Epithelial cell of proximal tubule (primary cell): ENCODE measurements around the gene EDARADD. TPM values are rescaled to one million over a fixed set of nuclear protein-coding genes. Genes with fewer than 3 reads are reported as not detected.

ENCODE experiments used
- DNase-seq: peaks from one replicate; pipeline ENCODE4 v3.0.0-alpha.2; 2011; ENCODE audit warnings: low read depth
- H3K4me3 ChIP-seq: 2 replicates; pipeline ENCODE4 v1.5.1; 2011; ENCODE audit warnings: low read depth, mild to moderate bottlenecking, low read length
- CTCF ChIP-seq: conservative IDR thresholded peaks from 2 replicates; pipeline ENCODE4 v1.5.1; 2012; ENCODE audit warnings: low read depth, mild to moderate bottlenecking, low read length
- total RNA-seq: library from RNA; depleted of rRNA; stranded (reverse); fragments of >200 nt; gene quantifications from 2 replicates; pipeline ENCODE4 v1.2.3, GENCODE V29; 2015

EDARADD gene
- total RNA-seq, 1 donor from 2014 or later: 1.1 TPM

- TF ChIP-seq CTCF: no peak
- DNase-seq: no peak
- H3K4me3 ChIP-seq: no peak overlapping the region
Observed at GRCh38 chr1:236468625-236469024, 74.5 kb downstream of the EDARADD start.

- DNase-seq: no peak
- TF ChIP-seq CTCF: no peak
- no peak overlapping the region for H3K4me3 ChIP-seq
Observed at GRCh38 chr1:236469466-236469865, 75.4 kb downstream of the EDARADD start.

GRCh38 chr1:236471096-236471495 lies 77.0 kb downstream of the EDARADD start:
- H3K4me3 ChIP-seq: no peak overlapping the region
- no peak for TF ChIP-seq CTCF
- no peak for DNase-seq

GRCh38 chr1:236471653-236472052 lies 77.6 kb downstream of the EDARADD start:
- no peak for DNase-seq
- no peak for TF ChIP-seq CTCF

GRCh38 chr1:236472850-236473788 lies 79.0 kb downstream of the EDARADD start:
- no peak for TF ChIP-seq CTCF
- H3K4me3 ChIP-seq: no peak overlapping the region

More at GRCh38 chr1:236471653-236472052, 77.6 kb downstream of the EDARADD start:
- H3K4me3 ChIP-seq: no peak overlapping the region

GRCh38 chr1:236476019-236476418 lies 81.9 kb downstream of the EDARADD start:
- DNase-seq: no peak
- no peak for TF ChIP-seq CTCF
- no peak overlapping the region for H3K4me3 ChIP-seq

More at GRCh38 chr1:236472850-236473788, 79.0 kb downstream of the EDARADD start:
- DNase-seq: no peak
